ENCODE results near the gene DOCK8. TPM values are rescaled to one million over a fixed set of nuclear protein-coding genes. Genes with fewer than 3 reads are reported as not detected.

Gene DOCK8
- total RNA-seq, 1 donor from 2014 or later = 5.1 TPM

- Mint-ChIP-seq H3K27ac (no peak overlapping the region), H3K36me3 (peaks cover 3% of the 10 kb centered on the region), H3K4me3 (no peak overlapping the region), H3K9me3 (no peaks in the 10 kb centered on the region), H3K4me1 (ENCODE audit: unreplicated experiment) (no peaks in the 10 kb centered on the region), H3K27me3 (no peaks in the 10 kb centered on the region)
- no peak for TF ChIP-seq CTCF (conservative IDR thresholded peaks at IDR 0.05)
- no peak for DNase-seq (ENCODE audit: extremely low spot score, unreplicated experiment)
Measured at GRCh38 chr9:489198-490197, 274.8 kb downstream of the DOCK8 start.

DNA sequence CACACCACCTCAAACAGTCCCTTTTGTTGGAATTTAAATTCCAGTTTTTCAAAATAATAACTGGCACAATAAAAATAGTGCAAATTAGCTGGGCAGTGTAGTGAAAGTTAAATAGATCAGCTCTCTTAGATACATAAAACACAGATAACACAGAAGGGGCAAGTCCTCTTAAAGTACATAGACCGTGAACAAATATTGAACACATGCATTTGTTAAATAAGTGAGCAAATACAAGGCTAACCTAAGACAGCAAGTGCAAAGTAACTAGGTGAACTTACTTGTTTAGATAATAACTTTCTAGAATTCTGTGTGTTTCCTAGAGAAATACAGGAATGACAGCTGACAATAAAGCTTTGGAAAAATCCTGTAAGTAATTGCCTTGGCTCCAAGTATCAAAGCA lies 280.1 kb downstream of the DOCK8 start:
- Mint-ChIP-seq H3K27me3 (no peaks in the 10 kb centered on the region), H3K9me3 (peaks cover 3% of the 10 kb centered on the region), H3K27ac (no peak overlapping the region), H3K4me1 (ENCODE audit: unreplicated experiment) (no peaks in the 10 kb centered on the region), H3K4me3 (no peak overlapping the region), H3K36me3 (no peaks in the 10 kb centered on the region)
- DNase-seq (ENCODE audit: extremely low spot score, unreplicated experiment) = no peak
- TF ChIP-seq CTCF (conservative IDR thresholded peaks at IDR 0.05) = no peak

DNA sequence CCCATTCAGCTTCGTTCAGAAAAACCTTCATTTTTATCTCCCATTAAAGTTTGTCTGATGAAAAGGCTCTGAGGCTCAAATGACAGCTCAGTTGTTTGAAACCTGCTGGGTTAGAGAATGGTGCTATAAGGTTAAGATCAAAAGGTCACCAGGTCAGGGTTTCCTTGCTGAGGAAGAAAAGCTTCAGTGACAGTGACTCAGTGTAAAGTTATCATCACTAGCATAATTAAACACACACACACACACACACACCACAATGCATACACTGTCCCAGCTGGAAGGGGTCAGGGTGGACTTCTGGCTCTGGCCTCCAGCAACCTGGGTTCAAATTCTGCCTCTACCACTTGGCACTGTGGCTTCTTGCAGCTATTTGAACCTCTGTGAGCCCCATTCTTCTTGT lies 281.1 kb downstream of the DOCK8 start:
- H3K9me3 Mint-ChIP-seq = peaks cover 3% of the 10 kb centered on the region
- no peaks in the 10 kb centered on the region for H3K4me1 Mint-ChIP-seq (ENCODE audit: unreplicated experiment)
- H3K4me3 Mint-ChIP-seq = no peak overlapping the region
- TF ChIP-seq CTCF (conservative IDR thresholded peaks at IDR 0.05) = no peak
- H3K27me3 Mint-ChIP-seq = no peaks in the 10 kb centered on the region
- H3K27ac Mint-ChIP-seq = no peak overlapping the region
- no peak for DNase-seq (ENCODE audit: extremely low spot score, unreplicated experiment)
- H3K36me3 Mint-ChIP-seq = no peaks in the 10 kb centered on the region

DNA sequence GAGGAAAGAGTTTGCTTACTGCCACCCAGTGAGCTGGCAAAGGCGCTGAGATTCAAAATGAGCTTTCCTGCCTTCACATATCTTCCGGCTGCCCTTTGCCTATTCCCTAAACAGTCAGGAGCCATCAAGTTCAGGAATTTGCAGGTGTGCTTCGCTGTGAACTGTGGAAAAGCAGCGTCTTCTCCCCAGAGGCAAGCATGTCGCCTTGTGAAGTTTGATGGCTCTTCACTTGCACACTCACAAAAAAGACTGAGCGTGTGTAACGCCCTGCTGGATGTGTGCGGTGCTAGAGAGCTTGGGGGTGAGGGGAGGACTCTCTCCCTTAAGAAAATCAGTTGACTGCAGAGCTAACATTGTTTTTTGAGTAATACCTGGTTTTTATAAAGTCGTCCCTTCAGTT lies 288.7 kb downstream of the DOCK8 start:
- Mint-ChIP-seq H3K4me3 (peak overlapping the region; percentile 90), H3K27me3 (peaks cover 11% of the 10 kb centered on the region), H3K27ac (peak overlapping the region; percentile 88), H3K4me1 (ENCODE audit: unreplicated experiment) (peaks cover 18% of the 10 kb centered on the region), H3K36me3 (peaks cover 5% of the 10 kb centered on the region), H3K9me3 (no peaks in the 10 kb centered on the region)
- DNase-seq (ENCODE audit: extremely low spot score, unreplicated experiment) = no peak
- no peak for TF ChIP-seq CTCF (conservative IDR thresholded peaks at IDR 0.05)

- Mint-ChIP-seq H3K27me3 (peaks cover 11% of the 10 kb centered on the region), H3K9me3 (no peaks in the 10 kb centered on the region), H3K4me3 (peak within 1 kb of the TSS; percentile 92), H3K36me3 (peaks cover 5% of the 10 kb centered on the region), H3K4me1 (ENCODE audit: unreplicated experiment) (peaks cover 18% of the 10 kb centered on the region), H3K27ac (peak within 1 kb of the TSS; percentile 88)
- peak; percentile 83 for DNase-seq (ENCODE audit: extremely low spot score, unreplicated experiment)
- peak; percentile 30 for TF ChIP-seq CTCF (conservative IDR thresholded peaks at IDR 0.05)
Measured at GRCh38 chr9:503881-504852, 289.5 kb downstream of the DOCK8 start, which contains the start of gene KANK1. TSS of gene KANK1 (plus strand) at chr9:504695.

All from type B pancreatic cell (in vitro differentiated cells).